SH-SY5Y (cell line): ENCODE results near the gene SLC38A10.

Experiments used
- GATA2 ChIP-seq: IDR thresholded peaks from 2 replicates; pipeline ENCODE4 v1.6.1; 2011; ENCODE audit warnings: mild to moderate bottlenecking, low read depth, low read length
- GATA3 ChIP-seq: IDR thresholded peaks from 2 replicates; pipeline ENCODE4 v1.6.1; 2011; ENCODE audit warnings: low read depth, mild to moderate bottlenecking, low read length, moderate library complexity

DNA sequence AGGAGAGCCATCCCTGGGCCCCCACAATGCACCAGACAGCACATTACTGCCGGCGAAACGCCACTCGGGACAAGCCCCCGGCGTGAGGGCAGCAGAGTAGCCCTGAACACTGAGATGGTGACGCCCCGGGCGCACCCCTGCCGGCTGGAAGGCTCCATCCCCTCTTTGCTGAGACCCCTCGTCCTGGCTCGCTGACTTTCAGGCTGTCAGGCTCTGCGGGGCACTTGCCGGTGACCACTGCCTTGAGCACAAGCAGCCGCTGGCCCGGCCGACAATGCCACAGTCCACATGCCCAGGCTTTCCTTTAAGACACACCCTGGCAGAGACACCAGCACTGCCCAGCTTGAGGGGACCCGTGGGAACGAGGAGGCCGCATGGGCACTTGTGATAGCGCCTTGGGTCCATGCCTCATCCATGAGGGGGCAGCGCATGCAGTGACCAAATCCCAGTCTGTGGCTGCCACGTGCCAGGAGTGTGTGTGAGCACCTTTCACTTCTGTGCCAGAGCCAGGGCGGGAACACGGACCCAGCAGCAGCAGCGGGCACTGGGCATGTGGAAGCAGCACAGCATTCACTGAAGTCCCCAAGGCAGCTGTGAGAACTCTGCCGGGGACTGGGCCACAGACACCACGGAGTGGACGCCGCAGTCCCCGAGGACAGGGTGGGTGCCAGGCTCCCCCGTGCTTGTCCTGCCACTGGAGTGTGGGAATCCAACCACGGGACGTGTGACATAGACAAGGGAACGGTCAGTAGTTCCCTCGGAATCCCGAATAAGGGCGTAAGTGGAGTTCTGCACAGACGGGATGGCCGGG is 31.5 kb downstream of the SLC38A10 start:
- no peak for TF ChIP-seq GATA3
- TF ChIP-seq GATA2 = no peak
